Measurements from ENCODE around the gene PCDHA10.
"Not testable (repeated sequence)": the region's sequence is repeated elsewhere in the genome, so short reads cannot be mapped to it uniquely, and the experiment has no call there.

Gene PCDHA10

DNA sequence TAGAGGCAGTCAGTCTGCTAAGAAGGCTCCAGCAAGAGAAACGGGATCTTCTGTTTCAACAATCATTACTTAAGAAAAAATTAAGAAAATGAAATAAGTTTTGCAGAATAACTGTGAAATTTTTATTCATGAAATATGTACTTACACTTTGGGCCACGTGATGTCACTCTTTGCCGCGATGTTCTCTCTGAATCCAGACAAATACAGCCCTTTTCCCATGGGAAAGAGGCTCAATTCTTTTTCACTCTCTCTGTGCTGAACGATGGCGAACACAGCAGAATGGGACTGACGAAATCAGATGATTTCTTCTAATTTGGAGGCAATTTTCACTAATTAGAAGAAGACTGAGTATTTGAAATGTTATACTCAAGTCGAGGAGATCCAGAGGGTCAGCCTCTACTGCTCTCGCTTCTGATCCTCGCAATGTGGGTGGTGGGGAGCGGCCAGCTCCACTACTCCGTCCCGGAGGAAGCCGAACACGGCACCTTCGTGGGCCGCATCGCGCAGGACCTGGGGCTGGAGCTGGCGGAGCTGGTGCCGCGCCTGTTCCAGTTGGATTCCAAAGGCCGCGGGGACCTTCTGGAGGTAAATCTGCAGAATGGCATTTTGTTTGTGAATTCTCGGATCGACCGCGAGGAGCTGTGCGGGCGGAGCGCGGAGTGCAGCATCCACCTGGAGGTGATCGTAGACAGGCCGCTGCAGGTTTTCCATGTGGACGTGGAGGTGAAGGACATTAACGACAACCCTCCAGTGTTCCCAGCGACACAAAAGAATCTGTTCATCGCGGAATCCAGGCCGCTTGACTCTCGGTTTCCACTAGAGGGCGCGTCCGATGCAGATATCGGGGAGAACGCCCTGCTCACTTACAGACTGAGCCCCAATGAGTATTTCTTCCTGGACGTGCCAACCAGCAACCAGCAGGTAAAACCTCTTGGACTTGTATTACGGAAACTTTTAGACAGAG, 7.3 kb upstream of the PCDHA10 start, which contains the start of gene PCDHA9:
Gene PCDHA9, plus strand, starts transcription at position 244 of the 964 bp plus-strand sequence. Its CDS starts 114 bp downstream, at position 358.
- not testable (repeated sequence) for H3K27ac ChIP-seq (ENCODE audit: insufficient read depth, low read length, poor library complexity, severe bottlenecking); H3K27me3 ChIP-seq (replicated peaks; ENCODE audit: control insufficient read depth, insufficient read depth, low read length, poor library complexity, severe bottlenecking); H3K9me3 ChIP-seq (ENCODE audit: control insufficient read depth, low read length); H3K36me3 ChIP-seq (ENCODE audit: control insufficient read depth, insufficient read depth, low read length); DNase-seq; H3K4me3 ChIP-seq (ENCODE audit: insufficient read depth, low read depth, low read length, poor library complexity, severe bottlenecking); H3K4me1 ChIP-seq (ENCODE audit: control insufficient read depth, insufficient read depth, low read length, poor library complexity, severe bottlenecking)

DNA sequence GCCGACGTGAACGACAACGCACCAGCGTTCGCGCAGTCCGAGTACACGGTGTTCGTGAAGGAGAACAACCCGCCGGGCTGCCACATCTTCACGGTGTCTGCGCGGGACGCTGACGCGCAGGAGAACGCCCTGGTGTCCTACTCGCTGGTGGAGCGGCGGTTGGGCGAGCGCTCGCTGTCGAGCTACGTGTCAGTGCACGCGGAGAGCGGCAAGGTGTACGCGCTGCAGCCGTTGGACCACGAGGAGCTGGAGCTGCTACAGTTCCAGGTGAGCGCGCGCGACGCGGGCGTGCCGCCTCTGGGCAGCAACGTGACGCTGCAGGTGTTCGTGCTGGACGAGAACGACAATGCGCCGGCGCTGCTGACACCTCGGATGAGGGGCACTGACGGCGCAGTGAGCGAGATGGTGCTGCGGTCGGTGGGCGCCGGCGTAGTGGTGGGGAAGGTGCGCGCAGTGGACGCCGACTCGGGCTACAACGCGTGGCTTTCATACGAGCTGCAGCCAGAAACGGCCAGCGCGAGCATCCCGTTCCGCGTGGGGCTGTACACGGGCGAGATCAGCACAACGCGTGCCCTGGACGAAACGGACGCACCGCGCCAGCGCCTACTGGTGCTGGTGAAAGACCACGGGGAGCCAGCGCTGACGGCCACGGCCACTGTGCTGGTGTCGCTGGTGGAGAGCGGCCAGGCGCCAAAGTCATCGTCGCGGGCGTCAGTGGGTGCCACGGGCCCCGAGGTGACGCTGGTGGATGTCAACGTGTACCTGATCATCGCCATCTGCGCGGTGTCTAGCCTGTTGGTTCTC, 5.7 kb upstream of the PCDHA10 start:
- H3K4me3 ChIP-seq (ENCODE audit: insufficient read depth, low read depth, low read length, poor library complexity, severe bottlenecking); H3K9me3 ChIP-seq (ENCODE audit: control insufficient read depth, low read length); DNase-seq; H3K27me3 ChIP-seq (replicated peaks; ENCODE audit: control insufficient read depth, insufficient read depth, low read length, poor library complexity, severe bottlenecking); H3K27ac ChIP-seq (ENCODE audit: insufficient read depth, low read length, poor library complexity, severe bottlenecking); H3K36me3 ChIP-seq (ENCODE audit: control insufficient read depth, insufficient read depth, low read length); H3K4me1 ChIP-seq (ENCODE audit: control insufficient read depth, insufficient read depth, low read length, poor library complexity, severe bottlenecking): not testable (repeated sequence)

DNA sequence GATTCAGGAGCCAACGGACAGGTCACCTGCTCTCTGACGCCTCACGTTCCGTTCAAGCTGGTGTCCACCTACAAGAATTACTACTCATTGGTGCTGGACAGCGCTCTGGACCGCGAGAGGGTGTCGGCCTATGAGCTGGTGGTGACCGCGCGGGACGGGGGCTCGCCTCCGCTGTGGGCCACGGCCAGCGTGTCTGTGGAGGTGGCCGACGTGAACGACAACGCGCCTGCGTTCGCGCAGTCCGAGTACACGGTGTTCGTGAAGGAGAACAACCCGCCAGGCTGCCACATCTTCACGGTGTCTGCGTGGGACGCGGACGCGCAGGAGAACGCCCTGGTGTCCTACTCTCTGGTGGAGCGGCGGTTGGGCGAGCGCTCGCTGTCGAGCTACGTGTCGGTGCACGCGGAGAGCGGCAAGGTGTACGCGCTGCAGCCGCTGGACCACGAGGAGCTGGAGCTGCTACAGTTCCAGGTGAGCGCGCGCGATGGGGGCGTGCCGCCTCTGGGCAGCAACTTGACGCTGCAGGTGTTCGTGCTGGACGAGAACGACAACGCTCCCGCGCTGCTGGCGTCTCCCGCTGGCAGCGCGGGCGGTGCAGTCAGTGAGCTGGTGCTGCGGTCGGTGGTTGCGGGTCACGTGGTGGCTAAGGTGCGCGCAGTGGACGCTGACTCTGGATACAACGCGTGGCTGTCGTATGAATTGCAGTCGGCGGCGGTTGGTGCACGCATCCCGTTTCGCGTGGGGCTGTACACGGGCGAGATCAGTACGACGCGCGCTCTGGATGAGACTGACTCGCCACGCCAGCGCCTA, 1.7 kb downstream of the PCDHA10 start:
- DNase-seq, result no peak
- Histone ChIP-seq H3K9me3 (ENCODE audit: control insufficient read depth, low read length) (no peaks in the 10 kb centered on the region), H3K27me3 (replicated peaks; ENCODE audit: control insufficient read depth, insufficient read depth, low read length, poor library complexity, severe bottlenecking) (no peaks in the 10 kb centered on the region), H3K36me3 (ENCODE audit: control insufficient read depth, insufficient read depth, low read length) (no peaks in the 10 kb centered on the region), H3K27ac (ENCODE audit: insufficient read depth, low read length, poor library complexity, severe bottlenecking) (no peak overlapping the region), H3K4me3 (ENCODE audit: insufficient read depth, low read depth, low read length, poor library complexity, severe bottlenecking) (no peak overlapping the region), H3K4me1 (ENCODE audit: control insufficient read depth, insufficient read depth, low read length, poor library complexity, severe bottlenecking) (no peaks in the 10 kb centered on the region)

DNA sequence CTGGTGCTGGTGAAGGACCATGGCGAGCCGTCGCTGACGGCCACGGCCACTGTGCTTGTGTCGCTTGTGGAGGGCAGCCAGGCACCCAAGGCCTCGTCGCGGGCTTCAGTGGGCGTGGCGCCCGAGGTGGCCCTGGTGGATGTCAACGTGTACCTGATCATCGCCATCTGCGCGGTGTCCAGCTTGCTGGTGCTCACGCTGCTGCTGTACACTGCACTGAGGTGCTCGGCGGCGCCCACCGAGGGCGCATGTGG, 2.2 kb downstream of the PCDHA10 start:
- Histone ChIP-seq H3K27me3 (replicated peaks; ENCODE audit: control insufficient read depth, insufficient read depth, low read length, poor library complexity, severe bottlenecking) (no peaks in the 10 kb centered on the region), H3K36me3 (ENCODE audit: control insufficient read depth, insufficient read depth, low read length) (no peaks in the 10 kb centered on the region), H3K4me3 (ENCODE audit: insufficient read depth, low read depth, low read length, poor library complexity, severe bottlenecking) (no peak overlapping the region), H3K27ac (ENCODE audit: insufficient read depth, low read length, poor library complexity, severe bottlenecking) (no peak overlapping the region), H3K9me3 (ENCODE audit: control insufficient read depth, low read length) (no peaks in the 10 kb centered on the region), H3K4me1 (ENCODE audit: control insufficient read depth, insufficient read depth, low read length, poor library complexity, severe bottlenecking) (no peaks in the 10 kb centered on the region)
- no peak for DNase-seq

DNA sequence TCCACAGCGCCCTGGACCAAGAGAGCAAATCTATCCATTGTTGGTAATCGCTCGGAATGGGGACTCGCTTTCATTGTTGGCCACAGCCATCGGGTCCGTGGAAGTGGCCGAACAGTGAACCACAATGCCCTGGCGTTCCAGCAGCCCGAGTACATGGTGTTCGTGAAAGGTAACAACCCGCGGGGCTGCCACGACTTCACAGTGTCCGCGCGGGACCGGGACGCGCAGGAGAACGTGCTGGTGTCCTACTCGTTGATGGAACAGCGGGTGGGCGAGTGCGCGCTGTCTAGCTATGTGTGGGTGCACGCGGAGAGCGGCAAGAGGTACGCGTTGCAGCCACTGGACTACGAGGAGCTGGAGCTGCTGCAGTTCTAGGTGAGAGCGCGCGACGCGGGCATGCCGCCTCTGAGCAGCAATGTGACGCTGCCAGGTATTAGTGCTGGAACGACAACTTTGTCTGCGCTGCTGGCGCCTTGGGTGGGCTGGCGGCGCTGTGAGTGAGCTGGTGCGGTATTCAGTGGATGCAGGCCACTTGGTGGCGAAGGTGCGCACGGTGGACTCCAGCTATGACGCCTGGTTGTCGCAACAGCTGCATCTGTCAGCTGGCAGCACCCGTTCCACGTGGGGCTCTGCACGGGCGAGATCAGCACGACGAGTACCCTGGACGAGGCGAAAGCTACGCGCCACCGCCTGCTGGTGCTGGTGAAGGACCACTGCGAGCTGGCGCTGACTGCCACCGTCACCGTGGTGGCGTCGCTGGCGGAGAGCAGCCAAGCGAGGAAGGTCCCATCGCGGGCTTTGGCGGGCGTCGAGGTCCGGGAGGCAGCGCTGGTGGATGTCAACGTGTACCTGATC, 7.0 kb downstream of the PCDHA10 start:
- no peaks in the 10 kb centered on the region for H3K27me3 ChIP-seq (replicated peaks; ENCODE audit: control insufficient read depth, insufficient read depth, low read length, poor library complexity, severe bottlenecking)
- H3K27ac ChIP-seq (ENCODE audit: insufficient read depth, low read length, poor library complexity, severe bottlenecking), result no peak overlapping the region
- H3K36me3 ChIP-seq (ENCODE audit: control insufficient read depth, insufficient read depth, low read length), result no peaks in the 10 kb centered on the region

DNA sequence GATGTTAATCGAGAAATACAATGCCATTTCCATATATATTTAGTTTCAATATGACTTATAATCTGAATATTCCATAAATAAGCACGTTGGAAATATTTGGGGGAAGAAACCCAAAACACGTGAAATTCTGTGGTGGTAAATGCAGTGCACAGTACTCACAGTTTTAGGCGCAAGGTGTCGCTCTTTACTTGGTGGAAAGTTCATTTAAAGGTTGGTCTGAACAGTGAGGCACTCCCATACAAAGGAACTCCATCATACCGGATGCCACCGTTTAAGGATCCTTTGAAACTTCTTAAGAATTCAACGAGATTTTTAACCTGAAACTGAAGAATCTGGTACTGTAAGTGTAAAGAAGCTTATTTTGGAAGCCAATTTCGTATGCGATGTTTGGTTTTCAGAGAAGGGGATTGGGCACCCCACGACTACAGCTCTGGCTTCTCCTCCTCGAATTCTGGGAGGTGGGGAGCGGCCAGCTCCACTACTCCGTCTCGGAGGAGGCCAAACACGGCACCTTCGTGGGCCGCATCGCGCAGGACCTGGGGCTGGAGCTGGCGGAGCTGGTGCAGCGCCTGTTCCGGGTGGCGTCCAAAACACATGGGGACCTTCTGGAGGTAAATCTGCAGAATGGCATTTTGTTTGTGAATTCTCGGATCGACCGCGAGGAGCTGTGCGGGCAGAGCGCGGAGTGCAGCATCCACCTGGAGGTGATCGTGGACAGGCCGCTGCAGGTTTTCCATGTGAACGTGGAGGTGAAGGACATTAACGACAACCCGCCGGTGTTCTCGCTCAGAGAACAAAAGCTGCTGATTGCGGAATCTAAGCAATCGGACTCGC, 13.2 kb downstream of the PCDHA10 start, which contains the start of gene PCDHA11:
Gene PCDHA11, plus strand, starts transcription at position 237 of the 834 bp plus-strand sequence. Its CDS starts 147 bp downstream, at position 384.
- DNase-seq, result no peak
- Histone ChIP-seq H3K27ac (ENCODE audit: insufficient read depth, low read length, poor library complexity, severe bottlenecking) (no peak within 1 kb of the TSS), H3K27me3 (replicated peaks; ENCODE audit: control insufficient read depth, insufficient read depth, low read length, poor library complexity, severe bottlenecking) (no peaks in the 10 kb centered on the region)

More for the DNA sequence above, 7.0 kb downstream of the PCDHA10 start:
- DNase-seq, result no peak
- Histone ChIP-seq H3K4me3 (ENCODE audit: insufficient read depth, low read depth, low read length, poor library complexity, severe bottlenecking) (no peak overlapping the region), H3K4me1 (ENCODE audit: control insufficient read depth, insufficient read depth, low read length, poor library complexity, severe bottlenecking) (no peaks in the 10 kb centered on the region), H3K9me3 (ENCODE audit: control insufficient read depth, low read length) (no peaks in the 10 kb centered on the region)

DNA sequence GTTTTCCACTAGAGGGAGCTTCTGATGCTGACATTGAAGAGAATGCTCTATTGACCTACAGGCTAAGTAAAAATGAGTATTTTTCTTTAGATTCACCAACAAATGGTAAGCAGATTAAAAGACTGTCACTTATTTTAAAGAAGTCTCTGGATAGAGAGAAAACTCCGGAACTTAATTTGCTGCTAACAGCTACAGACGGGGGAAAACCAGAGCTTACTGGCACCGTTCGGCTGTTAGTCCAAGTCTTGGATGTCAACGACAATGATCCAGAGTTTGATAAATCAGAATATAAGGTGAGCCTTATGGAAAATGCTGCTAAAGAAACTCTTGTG, 13.8 kb downstream of the PCDHA10 start:
- no peak for DNase-seq
- Histone ChIP-seq H3K4me3 (ENCODE audit: insufficient read depth, low read depth, low read length, poor library complexity, severe bottlenecking) (no peak overlapping the region), H3K27ac (ENCODE audit: insufficient read depth, low read length, poor library complexity, severe bottlenecking) (no peak overlapping the region)

More for the DNA sequence above, 13.2 kb downstream of the PCDHA10 start, which contains the start of gene PCDHA11:
- no peaks in the 10 kb centered on the region for H3K36me3 ChIP-seq (ENCODE audit: control insufficient read depth, insufficient read depth, low read length)
- no peaks in the 10 kb centered on the region for H3K4me1 ChIP-seq (ENCODE audit: control insufficient read depth, insufficient read depth, low read length, poor library complexity, severe bottlenecking)
- H3K9me3 ChIP-seq (ENCODE audit: control insufficient read depth, low read length), result no peaks in the 10 kb centered on the region
- H3K4me3 ChIP-seq (ENCODE audit: insufficient read depth, low read depth, low read length, poor library complexity, severe bottlenecking), result no peak within 1 kb of the TSS

DNA sequence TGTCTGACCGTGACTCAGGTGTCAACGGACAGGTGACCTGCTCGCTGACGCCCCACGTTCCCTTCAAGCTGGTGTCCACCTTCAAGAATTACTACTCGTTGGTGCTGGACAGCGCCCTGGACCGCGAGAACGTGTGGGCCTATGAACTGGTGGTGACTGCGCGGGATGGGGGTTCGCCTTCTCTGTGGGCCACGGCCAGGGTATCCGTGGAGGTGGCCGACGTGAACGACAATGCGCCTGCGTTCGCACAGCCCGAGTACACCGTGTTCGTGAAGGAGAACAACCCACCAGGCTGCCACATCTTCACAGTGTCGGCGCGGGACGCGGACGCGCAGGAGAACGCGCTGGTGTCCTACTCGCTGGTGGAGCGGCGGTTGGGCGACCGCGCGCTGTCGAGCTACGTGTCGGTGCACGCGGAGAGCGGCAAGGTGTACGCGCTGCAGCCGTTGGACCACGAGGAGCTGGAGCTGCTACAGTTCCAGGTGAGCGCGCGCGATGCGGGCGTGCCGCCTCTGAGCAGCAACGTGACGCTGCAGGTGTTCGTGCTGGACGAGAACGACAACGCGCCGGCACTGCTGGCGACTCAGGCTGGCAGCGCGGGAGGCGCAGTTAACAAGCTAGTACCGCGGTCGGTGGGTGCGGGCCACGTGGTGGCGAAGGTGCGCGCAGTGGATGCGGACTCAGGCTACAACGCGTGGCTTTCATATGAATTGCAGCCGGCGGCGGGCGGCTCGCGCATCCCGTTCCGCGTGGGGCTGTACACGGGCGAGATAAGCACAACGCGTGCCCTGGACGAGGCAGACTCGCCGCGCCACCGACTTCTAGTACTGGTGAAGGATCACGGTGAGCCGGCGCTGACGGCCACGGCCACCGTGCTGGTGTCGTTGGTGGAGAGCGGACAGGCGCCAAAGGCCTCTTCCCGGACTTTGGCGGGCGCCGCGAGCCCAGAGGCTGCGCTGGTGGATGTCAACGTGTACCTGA, 14.8 kb downstream of the PCDHA10 start:
- H3K4me3 ChIP-seq (ENCODE audit: insufficient read depth, low read depth, low read length, poor library complexity, severe bottlenecking), result no peak overlapping the region
- H3K4me1 ChIP-seq (ENCODE audit: control insufficient read depth, insufficient read depth, low read length, poor library complexity, severe bottlenecking), result no peaks in the 10 kb centered on the region
- H3K9me3 ChIP-seq (ENCODE audit: control insufficient read depth, low read length), result no peaks in the 10 kb centered on the region
- no peak for DNase-seq
- H3K36me3 ChIP-seq (ENCODE audit: control insufficient read depth, insufficient read depth, low read length), result no peaks in the 10 kb centered on the region
- H3K27ac ChIP-seq (ENCODE audit: insufficient read depth, low read length, poor library complexity, severe bottlenecking), result no peak overlapping the region
- no peaks in the 10 kb centered on the region for H3K27me3 ChIP-seq (replicated peaks; ENCODE audit: control insufficient read depth, insufficient read depth, low read length, poor library complexity, severe bottlenecking)

More for the DNA sequence above, 13.8 kb downstream of the PCDHA10 start:
- H3K4me1 ChIP-seq (ENCODE audit: control insufficient read depth, insufficient read depth, low read length, poor library complexity, severe bottlenecking), result no peaks in the 10 kb centered on the region
- H3K9me3 ChIP-seq (ENCODE audit: control insufficient read depth, low read length), result no peaks in the 10 kb centered on the region
- H3K36me3 ChIP-seq (ENCODE audit: control insufficient read depth, insufficient read depth, low read length), result no peaks in the 10 kb centered on the region
- no peaks in the 10 kb centered on the region for H3K27me3 ChIP-seq (replicated peaks; ENCODE audit: control insufficient read depth, insufficient read depth, low read length, poor library complexity, severe bottlenecking)
